Activated CD8-positive, alpha-beta T cell treated with anti-CD3 and anti-CD28 coated beads for 36 hours (primary cell): Measurements from ENCODE around the gene MEIOB. TPM values are rescaled to one million over a fixed set of nuclear protein-coding genes. Genes with fewer than 3 reads are reported as not detected.

Experiments used
- ATAC-seq: fragments of 200-7000 bp; cut with Tn5 transposase; one replicate; pipeline ENCODE4 v1.10.0; 2021; ENCODE audit warnings: mild to moderate bottlenecking, moderate library complexity
- CTCF ChIA-PET: fragments of 350-600 bp; sonication (Branson Sonifier 250); formaldehyde crosslinking; loops from one replicate; lab custom pipeline; 2021; ENCODE audit warnings: antibody characterized with exemption; lab: Charles Lee
- POLR2A ChIA-PET: fragments of 350-600 bp; sonication (Branson Sonifier 250); formaldehyde crosslinking; loops from one replicate; lab custom pipeline; 2021; ENCODE audit warnings: antibody characterized with exemption; lab: Charles Lee
- DNase-seq: peaks from one replicate; pipeline ENCODE4 v3.0.0-alpha.2; 2020
- H3K27ac Mint-ChIP-seq: one replicate; pipeline ENCODE4 v1.8.0; 2021; ENCODE audit warnings: mild to moderate bottlenecking, mixed read lengths
- H3K27me3 Mint-ChIP-seq: one replicate; pipeline ENCODE4 v1.8.0; 2021; ENCODE audit warnings: mixed read lengths
- H3K36me3 Mint-ChIP-seq: one replicate; pipeline ENCODE4 v1.8.0; 2021; ENCODE audit warnings: low read depth, mixed read lengths
- H3K4me1 Mint-ChIP-seq: one replicate; pipeline ENCODE4 v1.8.0; 2021; ENCODE audit warnings: low read depth, mixed read lengths
- H3K4me3 Mint-ChIP-seq: one replicate; pipeline ENCODE4 v1.8.0; 2021; ENCODE audit warnings: mild to moderate bottlenecking, moderate library complexity, mixed read lengths
- H3K9me3 Mint-ChIP-seq: one replicate; pipeline ENCODE4 v1.8.0; 2021; ENCODE audit warnings: mixed read lengths
- intact Hi-C: fragments of 100-400 bp; cut with micrococcal nuclease; formaldehyde crosslinking; loops from one replicate; pipeline ENCODE4 v1.10.0; 2022
- total RNA-seq, 2 experiments: library from RNA; stranded (reverse); gene quantifications; one replicate each; pipeline ENCODE4 v1.2.3, GENCODE V29; 2021
- TF ChIP-seq, protein P1 (sequence below): fragments of 200-600 bp; IDR thresholded peaks from one replicate; pipeline ENCODE4 v1.8.0; 2022; ENCODE audit warnings: antibody characterized with exemption, mild to moderate bottlenecking

The MEIOB gene
- total RNA-seq, 2 experiments from 2014 or later, result 0.34 to 0.40 TPM

DNA sequence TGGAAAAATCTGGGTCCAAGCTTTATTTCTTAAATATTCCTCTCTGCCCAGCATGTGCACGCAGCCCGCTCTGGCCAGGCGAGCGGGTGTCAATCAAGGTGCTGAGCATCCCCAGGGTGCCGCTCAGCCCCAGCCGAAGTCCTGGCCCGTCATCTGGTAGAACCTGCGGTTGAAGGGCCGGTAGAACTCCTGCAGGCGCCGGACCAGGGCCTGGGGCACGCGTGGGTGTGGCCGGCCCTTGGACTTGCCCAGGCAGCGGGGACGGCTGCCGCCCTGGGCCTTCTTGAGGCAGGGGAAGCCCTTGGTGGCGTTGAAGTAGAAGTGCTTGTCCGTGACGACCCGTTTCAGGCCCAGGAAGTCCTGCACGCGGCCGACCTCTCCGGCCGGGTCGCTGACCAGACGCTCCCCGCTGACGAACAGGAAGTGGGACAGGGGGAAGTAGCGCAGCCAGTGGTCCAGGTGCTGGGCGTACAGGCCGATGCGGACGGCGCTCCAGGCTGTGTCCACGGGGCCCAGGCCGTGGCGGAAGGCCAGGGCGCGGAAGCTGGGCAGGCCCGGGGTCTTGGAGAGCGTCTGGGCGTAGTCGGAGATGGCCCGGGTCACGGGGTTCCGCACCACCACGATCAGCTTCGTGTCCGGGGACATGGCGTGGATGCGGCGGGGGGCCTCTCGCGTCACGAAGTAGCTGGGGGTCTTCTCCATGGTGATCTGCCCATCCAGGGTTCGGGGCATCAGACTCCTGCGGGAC is 39.7 kb upstream of the MEIOB start:
- ChIA-PET POLR2A (no interaction called here), CTCF (no interaction called here)
- peaks cover 22% of the 10 kb centered on the region for H3K27me3 Mint-ChIP-seq
- no peak for ATAC-seq
- no peaks in the 10 kb centered on the region for H3K9me3 Mint-ChIP-seq
- no peak overlapping the region for H3K4me3 Mint-ChIP-seq
- intact Hi-C loops, result no loop called here
- no peaks in the 10 kb centered on the region for H3K36me3 Mint-ChIP-seq
- H3K4me1 Mint-ChIP-seq, result no peaks in the 10 kb centered on the region
- TF ChIP-seq, protein P1, sequence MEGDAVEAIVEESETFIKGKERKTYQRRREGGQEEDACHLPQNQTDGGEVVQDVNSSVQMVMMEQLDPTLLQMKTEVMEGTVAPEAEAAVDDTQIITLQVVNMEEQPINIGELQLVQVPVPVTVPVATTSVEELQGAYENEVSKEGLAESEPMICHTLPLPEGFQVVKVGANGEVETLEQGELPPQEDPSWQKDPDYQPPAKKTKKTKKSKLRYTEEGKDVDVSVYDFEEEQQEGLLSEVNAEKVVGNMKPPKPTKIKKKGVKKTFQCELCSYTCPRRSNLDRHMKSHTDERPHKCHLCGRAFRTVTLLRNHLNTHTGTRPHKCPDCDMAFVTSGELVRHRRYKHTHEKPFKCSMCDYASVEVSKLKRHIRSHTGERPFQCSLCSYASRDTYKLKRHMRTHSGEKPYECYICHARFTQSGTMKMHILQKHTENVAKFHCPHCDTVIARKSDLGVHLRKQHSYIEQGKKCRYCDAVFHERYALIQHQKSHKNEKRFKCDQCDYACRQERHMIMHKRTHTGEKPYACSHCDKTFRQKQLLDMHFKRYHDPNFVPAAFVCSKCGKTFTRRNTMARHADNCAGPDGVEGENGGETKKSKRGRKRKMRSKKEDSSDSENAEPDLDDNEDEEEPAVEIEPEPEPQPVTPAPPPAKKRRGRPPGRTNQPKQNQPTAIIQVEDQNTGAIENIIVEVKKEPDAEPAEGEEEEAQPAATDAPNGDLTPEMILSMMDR, result no peak
- no peak overlapping the region for H3K27ac Mint-ChIP-seq
- DNase-seq, result no peak

DNA sequence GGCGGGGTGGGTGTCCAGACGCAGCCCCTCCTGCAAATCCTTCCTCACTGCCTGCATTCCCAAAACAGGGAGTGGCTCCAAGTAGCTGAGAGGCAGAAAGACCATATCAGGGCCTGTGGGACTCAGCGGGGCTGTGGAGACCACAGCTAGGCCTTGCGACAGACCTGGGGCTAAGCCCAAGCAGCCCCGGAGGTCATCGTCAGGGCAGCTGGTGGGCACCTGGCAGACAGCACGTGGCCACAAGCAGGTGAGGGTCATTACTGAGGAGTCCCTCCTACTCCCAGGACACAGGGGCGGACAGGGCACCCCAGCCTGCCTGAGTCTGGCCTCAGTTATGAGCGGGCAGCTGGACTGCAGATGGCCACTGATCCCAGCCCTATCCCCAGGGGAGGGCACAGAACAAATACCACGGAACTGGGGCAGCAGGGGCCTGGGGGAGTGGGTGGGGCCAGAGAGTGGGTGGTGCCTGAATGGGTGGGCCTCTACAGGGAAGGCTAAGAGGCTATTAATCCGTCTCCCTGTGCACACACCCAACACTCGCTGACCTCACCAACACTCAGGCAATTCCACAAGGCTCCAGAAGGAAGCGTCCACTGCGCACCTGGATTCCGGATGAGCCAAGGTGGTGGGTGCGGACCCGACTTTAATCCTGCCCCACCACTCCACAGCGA is 37.7 kb upstream of the MEIOB start:
- no peak for ATAC-seq
- Mint-ChIP-seq H3K4me3 (no peak overlapping the region), H3K27me3 (peaks cover 7% of the 10 kb centered on the region), H3K36me3 (no peaks in the 10 kb centered on the region), H3K9me3 (no peaks in the 10 kb centered on the region), H3K4me1 (no peaks in the 10 kb centered on the region), H3K27ac (no peak overlapping the region)
- TF ChIP-seq, protein P1, result no peak
- intact Hi-C loops, result no loop called here
- no peak for DNase-seq
- ChIA-PET CTCF (no interaction called here), POLR2A (no interaction called here)

DNA sequence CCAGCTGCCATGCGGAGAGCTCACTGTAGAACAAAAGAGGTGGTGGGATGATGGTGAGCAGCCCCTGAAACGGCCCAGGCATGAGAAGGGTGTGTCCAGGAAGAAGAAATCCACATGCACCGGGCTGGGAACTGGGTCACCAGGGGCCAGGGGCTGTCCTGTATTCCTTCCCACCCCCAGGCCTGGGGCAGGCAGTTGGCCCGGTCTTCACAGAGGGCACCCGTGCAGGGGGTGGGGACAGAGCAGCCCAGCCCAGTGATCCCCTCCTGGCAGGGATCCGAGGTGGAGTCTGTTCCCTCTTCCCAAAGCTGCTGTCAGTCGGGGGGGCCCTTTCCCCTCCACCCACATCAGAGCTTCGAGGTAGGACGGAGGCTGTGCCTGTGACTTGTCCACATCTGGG is 37.0 kb upstream of the MEIOB start:
- no peak for ATAC-seq
- no peak for DNase-seq
- no peaks in the 10 kb centered on the region for H3K36me3 Mint-ChIP-seq
- CTCF ChIA-PET, result interaction anchor here (0.6 to 1.1 kb wide), 2 partner anchors 34 to 46 kb away, joined by 3 read pairs; no protein-coding TSS in a partner anchor
- intact Hi-C loops, result no loop called here
- H3K27me3 Mint-ChIP-seq, result peaks cover 7% of the 10 kb centered on the region
- TF ChIP-seq, protein P1, result no peak
- no peaks in the 10 kb centered on the region for H3K9me3 Mint-ChIP-seq
- no peak overlapping the region for H3K27ac Mint-ChIP-seq
- no peaks in the 10 kb centered on the region for H3K4me1 Mint-ChIP-seq
- H3K4me3 Mint-ChIP-seq, result no peak overlapping the region
- POLR2A ChIA-PET, result no interaction called here

DNA sequence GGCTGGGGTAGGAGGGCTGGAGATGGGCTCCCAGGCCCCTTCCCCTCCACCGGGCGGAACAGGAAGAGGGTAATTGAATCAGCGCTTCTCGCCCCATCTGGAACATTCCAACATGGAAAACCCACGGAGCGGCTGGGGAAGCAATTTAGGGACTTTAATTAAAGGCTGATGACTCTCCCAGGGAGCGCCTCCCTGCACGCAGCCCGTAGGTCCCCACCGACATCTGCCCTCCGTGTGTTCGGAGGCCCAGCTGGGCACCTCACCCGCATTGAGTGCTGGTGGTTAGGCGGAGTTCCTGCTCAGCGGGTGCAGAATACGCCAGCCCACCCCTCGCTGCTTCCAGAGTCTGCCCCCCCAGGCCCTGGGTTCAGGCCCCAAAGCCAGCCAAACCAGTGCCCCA is 36.2 kb upstream of the MEIOB start:
- Mint-ChIP-seq H3K4me3 (no peak overlapping the region), H3K27ac (no peak overlapping the region), H3K4me1 (no peaks in the 10 kb centered on the region), H3K36me3 (no peaks in the 10 kb centered on the region), H3K9me3 (no peaks in the 10 kb centered on the region), H3K27me3 (peaks cover 7% of the 10 kb centered on the region)
- ChIA-PET POLR2A (no interaction called here), CTCF (interaction anchor here (0.6 to 1.1 kb wide), 2 partner anchors 33 to 45 kb away, joined by 3 read pairs; no protein-coding TSS in a partner anchor)
- intact Hi-C loops, result no loop called here
- DNase-seq (no peak), ATAC-seq (no peak)
- TF ChIP-seq, protein P1, result no peak
